GM19455 (cell line): ENCODE measurements around the gene MYBPC1.
"Not testable (repeated sequence)": the region's sequence is repeated elsewhere in the genome, so short reads cannot be mapped to it uniquely, and the experiment has no call there.

Source experiments
- ATAC-seq: cut with Tn5 transposase; IDR thresholded peaks from one replicate; pipeline ENCODE4 v1.9.1; 2021; ENCODE audit not compliant: unreplicated experiment

MYBPC1 gene

GRCh38 chr12:101594700-101595099 is at the start of gene MYBPC1:
TSS of gene MYBPC1 (plus strand) at chr12:101594971. CDS start at chr12:101595071, 100 bp downstream.
- ATAC-seq, result no peak

DNA sequence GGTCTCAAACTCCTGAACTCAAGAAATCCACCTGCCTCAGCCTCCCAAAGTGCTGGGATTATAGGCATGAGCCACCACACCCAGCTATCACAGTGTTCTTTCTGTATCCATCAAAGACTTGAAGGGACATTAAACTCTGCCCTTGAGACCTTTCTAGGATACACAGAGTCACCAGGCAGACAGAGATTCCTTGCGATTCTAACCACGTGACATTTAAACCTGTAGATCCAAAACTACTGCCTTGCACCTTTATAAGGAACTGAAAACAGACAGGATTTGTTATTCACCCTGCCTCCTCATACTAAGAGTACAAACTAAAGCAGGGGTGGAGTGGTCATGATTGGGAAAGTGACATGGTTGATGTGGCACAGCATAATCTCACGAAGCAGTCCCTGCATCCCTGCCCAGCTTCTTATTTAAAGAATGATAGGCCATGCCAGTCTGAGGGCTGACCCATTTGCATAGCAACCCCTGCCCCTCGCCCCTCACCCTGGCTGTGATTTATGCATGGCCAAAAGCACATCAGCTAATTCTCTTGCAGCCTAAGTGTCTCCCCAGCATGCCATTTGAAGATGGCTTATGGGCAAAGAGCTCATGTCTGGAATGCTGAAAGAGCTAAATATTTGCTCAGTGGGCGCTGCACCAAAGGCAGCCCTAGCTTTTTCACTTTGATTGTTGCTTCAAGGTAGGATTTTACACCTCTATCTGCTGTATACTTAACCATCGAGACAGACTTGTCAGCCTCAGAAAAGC is 43.2 kb upstream of the MYBPC1 start:
- ATAC-seq, result no peak

DNA sequence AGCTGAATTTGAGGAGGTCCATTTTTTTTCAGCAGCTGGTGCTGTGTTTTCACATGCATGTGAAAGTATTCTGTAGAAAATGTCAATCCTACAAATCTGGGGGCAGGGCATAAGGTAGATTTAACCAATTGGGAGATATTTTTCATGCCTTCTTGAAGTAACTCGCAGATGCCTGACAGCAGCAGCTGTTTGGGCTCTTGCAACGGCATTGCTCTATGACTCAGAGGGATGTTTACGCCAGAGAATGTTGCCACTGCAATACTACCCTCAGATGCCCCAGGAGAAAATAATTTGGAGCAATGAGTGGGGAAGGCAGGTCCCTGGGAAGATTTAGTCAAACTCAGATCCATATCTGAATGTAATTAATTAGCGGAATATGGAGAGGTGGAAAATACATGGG is 42.5 kb upstream of the MYBPC1 start:
- no peak for ATAC-seq

GRCh38 chr12:101557094-101557493 is 37.7 kb upstream of the MYBPC1 start:
- no peak for ATAC-seq

DNA sequence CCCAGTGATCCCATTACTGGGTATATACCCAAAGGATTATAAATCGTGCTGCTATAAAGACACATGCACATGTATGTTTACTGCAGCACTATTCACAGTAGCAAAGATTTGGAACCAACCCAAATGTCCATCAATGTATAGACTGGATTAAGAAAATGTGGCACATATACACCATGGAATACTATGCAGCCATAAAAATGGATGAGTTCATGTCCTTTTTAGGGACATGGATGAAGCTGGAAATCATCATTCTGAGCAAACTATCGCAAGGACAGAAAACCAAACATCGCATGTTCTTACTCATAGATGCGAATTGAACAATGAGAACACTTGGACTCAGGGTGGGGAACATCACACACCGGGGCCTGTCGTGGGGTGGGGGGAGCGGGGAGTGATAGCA is 36.0 kb upstream of the MYBPC1 start:
- not testable (repeated sequence) for ATAC-seq

- ATAC-seq, result no peak
These were observed 31.6 kb upstream of the MYBPC1 start for GRCh38 chr12:101563212-101563611.

GRCh38 chr12:101564912-101565311 is 29.9 kb upstream of the MYBPC1 start:
- ATAC-seq, result no peak

- no peak for ATAC-seq
These were observed 28.5 kb upstream of the MYBPC1 start for GRCh38 chr12:101566318-101566717.

DNA sequence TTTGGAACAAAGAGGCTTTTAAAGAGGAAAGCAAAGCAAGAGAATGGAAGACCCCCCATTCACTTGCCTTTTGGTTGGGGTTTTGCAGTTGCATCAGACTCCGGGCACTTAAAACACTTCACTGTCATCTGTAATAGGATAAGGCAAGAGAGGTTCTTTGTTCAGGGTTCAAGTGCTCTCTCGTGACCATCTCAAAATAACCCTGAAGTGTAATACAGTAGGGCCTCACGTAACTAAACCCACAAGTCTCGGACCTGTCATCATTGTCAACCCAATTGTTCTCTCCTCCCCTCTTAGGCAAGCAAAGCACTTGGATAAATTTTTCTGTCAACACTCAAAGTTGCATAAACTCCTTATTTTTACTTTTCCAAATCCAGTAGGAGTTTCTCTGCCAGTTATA is 26.9 kb upstream of the MYBPC1 start:
- ATAC-seq, result no peak

DNA sequence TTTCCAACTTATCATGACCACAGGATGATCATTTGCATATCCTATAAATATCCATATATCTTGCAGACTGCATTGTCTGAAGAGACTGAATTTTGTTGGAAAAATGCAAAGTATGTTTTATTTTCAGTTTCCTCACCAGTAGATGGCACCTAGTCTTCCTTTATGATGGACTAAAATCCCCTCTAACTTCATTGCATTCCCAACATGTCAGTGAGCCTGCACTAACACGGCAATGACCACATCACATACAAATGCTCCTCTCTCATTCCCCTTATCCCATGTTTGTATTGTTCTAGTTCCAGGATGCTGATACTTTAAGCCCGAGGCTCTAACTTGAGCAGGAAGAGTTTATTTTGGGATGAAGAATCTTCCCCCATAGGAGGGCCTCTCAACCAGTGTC is 24.7 kb upstream of the MYBPC1 start:
- no peak for ATAC-seq

DNA sequence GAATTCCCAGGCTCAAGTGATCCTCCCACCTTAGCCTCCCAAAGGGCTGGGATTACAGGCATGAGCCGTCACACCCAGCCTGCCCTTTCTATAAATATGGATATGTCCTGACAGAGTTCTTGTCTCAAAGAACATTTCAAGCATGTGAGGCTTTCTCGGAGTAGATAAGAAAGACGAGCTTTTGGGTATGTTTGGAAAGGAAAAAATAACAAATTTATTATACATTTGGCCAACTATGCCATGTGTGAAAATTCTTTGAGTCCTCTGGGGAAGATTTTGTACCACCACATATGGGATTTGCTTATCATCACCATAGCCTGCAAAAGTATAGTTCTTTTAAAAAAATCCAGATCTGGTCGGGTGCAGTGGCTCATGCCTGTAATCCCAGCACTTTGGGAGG is 23.7 kb upstream of the MYBPC1 start:
- no peak for ATAC-seq

- no peak for ATAC-seq
These were observed 21.0 kb upstream of the MYBPC1 start for GRCh38 chr12:101573743-101574142.

DNA sequence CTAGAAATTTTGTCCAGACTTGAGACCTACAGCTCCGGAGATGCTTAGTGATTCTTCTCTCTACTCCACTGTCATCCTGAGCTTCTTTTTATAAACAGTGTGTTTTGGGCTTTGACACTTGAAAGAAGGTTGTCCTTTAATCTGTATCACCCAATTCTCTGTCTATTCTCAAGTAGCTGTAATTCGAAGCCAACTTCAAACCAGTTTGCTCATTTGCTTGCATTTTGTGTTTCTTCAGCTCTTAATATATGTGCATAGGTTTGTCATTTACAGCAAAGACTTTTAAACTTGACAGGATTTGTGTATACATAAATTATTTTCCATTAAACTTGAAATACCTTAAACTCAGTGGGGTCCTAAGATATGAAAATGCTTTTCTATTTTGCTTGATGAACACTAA is 16.4 kb upstream of the MYBPC1 start:
- ATAC-seq, result no peak

DNA sequence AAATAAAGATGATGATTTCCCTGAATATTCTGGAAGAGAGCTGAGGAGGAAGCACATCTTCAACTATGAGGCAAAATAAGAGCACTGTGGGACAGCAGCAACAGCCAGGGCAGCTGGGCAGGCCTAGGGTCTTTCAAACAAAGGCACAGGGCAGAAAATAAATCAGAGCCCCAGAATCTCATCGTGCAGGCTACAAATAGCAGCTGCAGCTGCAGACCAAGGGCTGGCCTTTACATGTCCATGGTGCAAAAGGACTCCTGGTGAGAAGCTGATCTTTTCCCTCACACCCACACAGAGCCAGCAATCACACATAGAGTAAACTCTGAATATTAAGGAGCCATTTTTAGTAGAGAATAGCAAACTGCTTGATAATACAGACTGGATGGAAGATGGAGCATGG is 13.6 kb upstream of the MYBPC1 start:
- no peak for ATAC-seq

DNA sequence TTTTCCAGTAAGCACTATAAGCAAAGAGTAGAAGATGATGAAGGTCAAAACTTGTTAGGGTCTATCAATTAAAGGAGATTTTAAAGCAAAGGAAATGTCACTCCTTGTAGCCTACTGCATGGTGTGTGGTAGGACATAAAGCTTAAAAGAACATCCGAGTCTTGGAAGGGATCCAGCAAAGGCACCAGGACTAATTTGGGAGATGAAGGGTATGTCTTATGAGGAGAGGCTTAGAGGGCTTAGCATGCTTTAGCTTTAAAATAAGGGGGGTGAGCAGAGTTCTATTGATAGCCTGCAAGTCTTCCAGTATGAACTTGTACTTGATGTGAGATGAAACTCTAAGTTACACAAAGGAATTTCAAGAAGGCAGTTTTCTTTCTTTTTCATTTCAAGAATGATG is 11.8 kb upstream of the MYBPC1 start:
- no peak for ATAC-seq

DNA sequence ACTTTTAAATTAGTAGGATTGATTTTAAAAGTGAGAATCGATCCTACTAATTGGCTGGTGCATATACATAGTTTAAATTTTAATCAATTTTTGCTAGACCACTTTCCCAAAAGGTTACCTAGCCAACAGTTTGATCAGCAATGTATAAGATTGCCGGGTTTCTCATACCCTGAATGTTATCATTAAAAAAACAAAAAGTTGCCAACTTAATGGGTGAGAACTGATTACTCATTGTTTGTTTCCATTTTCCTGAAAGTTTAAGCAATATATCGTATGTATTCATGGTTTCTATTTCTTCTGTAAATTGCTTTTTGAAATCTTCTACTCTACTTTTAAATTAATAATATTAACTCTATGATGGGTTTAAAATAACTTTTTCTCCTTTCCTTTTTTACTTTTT is 4.4 kb upstream of the MYBPC1 start:
- ATAC-seq, result no peak

GRCh38 chr12:101591781-101592180 is 3.0 kb upstream of the MYBPC1 start:
- ATAC-seq, result no peak

- ATAC-seq, result no peak
These were observed 2.3 kb upstream of the MYBPC1 start for GRCh38 chr12:101592448-101592847.

- no peak for ATAC-seq
These were observed 1.9 kb upstream of the MYBPC1 start for GRCh38 chr12:101592921-101593320.

- no peak for ATAC-seq
These were observed 1.4 kb downstream of the MYBPC1 start for GRCh38 chr12:101596172-101596571.

DNA sequence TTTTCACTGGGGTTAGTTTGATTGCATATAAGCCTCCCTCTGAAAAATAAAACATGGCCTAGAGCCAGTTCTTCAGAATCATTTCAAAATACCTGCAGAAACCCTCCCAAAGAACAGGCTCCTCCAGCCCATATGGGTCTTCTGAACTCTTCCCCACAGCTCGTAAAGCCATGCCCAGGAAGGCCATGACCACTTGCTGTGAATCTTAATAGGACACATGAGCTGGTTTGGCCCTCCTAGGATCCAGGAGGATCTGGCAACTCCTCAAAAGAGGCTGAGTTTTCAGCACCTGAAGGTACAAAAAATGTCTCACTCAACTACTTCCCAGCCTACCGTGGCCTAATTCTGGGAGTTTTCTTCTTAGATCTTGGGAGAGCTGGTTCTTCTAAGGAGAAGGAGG is 2.4 kb downstream of the MYBPC1 start:
- ATAC-seq, result no peak

GRCh38 chr12:101598483-101598882 is 3.7 kb downstream of the MYBPC1 start:
- ATAC-seq, result no peak

DNA sequence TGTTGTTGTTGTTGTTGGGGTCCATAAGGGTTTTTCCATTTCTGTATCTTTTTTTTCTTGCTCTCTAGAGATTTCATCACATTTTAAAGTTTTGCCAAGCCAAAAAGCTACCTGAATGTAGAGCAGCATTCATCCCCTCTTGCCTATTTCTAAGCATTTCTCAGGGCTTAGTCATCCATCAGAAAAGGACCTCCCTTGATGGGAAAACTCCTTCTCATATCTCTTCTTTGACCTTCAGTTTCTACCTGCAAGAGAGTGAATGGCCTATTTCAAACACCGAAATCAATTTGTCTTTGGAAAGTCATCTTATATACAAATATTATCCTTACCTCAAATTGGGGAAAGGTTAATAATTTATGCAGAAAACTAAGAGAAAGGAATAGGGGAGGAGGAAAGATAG is 4.5 kb downstream of the MYBPC1 start:
- ATAC-seq, result no peak
